Anterior cingulate cortex (tissue), 58 donors: ENCODE results near the gene ARHGAP20.
"Not testable (repeated sequence)": the region's sequence is repeated elsewhere in the genome, so short reads cannot be mapped to it uniquely, and the experiment has no call there.

ENCODE experiments used
- DNase-seq, 58 donors: peaks; one replicate each; lab custom pipeline; 2025; lab: John Stamatoyannopoulos, UW

The ARHGAP20 gene

DNA sequence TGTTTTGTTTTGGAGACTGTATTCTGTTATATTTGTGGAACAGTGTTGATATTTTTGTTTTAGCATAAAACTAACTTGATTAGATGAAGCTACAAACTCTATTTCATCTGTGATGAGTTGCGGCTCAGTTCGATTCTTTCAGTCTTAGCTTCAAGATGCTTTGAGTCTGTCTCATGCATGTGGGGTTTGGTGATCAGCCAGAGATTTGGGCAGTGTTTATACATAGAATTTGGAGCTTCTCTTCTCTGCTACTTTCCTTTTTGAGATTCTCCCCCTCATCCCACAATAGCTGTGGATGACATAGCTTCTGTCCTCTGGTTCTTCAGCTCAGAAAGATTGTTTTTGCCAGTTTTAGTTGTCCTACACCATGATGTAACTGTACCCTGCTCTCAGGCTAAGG, 90.4 kb downstream of the ARHGAP20 start:
- no peak for DNase-seq

DNA sequence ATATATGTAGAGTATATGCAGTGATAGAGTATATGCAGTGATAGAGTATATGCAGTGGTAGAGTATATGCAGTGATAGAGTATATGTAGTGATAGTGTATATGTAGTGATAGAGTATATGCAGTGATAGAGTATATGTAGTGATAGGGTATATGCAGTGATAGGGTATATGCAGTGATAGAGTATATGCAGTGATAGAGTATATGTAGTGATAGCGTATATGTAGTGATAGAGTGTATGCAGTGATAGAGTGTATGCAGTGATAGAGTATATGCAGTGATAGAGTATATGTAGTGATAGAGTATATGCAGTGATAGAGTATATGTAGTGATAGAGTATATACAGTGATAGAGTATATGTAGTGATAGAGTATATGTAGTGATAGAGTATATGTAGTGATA, 92.9 kb downstream of the ARHGAP20 start:
- DNase-seq: not testable (repeated sequence)

DNA sequence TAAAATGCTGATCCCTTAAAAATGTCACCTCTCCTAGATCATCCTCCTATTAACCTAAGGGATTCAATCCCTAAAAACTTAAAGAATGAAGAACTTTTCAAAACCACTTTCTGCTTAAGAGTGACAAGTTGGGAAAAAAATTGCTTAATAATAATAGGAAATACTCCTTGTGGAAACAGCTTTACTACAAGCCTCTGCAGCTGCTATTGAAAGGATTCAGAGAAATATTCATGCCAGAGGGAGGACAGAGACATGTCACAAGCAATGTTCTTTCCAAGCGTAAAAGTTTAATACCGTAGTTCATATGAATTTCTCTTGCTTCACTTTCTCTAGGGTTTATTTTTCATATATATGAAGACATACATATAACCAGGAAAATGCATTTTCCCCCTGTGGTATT, 98.2 kb downstream of the ARHGAP20 start:
- DNase-seq: no peak

DNA sequence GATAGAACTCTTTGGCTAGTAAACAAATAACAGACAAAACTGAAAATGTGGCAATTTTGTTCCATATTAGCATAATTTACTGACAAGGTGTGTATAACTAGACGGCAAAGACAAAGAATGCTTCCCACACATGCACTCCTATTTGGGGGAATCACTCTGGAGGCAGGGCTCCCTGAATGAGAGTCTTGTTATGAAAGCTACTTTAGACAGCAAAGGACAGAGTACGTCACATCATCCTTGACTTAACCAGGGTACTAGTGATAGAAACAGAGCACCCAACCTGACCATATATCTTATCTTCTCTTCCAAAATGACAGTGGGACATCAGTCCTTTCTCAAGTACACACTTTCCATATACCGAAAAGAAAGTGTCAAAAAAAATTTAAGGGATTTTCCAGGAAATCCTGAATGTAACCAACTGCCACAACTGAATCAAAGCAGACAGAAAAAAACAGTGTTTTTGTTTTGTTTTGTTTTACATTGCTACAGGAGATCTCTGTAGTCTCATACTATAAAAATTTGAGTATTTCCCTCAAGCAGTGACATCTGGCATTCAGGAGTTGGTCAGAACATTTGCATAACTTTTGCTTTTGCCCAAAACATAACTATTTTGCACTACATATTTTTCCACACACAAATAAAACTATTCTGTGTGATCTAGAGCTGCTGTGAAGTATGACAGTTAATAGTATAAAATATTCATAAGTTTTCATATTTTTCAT, 98.9 kb downstream of the ARHGAP20 start:
- no peak for DNase-seq

DNA sequence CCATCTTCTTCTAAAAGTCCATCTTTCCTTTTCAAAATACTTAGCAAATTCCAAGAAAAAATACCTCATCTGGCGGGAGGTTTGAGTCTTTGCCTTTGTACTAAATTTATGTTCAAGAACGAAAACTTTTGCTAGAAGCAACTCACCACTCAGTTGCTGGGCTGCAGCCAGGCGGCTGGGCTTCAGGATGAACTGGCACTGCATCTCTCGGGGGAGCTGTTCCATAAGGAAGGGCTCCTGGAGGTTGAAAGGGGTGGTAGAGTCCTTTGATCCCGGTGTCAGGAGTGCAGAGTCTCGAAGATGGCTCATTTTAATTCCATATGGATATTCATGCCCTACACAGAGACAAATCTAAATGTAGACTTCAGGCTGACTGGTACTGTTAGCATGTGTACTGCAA, 105.8 kb downstream of the ARHGAP20 start:
- no peak for DNase-seq

DNA sequence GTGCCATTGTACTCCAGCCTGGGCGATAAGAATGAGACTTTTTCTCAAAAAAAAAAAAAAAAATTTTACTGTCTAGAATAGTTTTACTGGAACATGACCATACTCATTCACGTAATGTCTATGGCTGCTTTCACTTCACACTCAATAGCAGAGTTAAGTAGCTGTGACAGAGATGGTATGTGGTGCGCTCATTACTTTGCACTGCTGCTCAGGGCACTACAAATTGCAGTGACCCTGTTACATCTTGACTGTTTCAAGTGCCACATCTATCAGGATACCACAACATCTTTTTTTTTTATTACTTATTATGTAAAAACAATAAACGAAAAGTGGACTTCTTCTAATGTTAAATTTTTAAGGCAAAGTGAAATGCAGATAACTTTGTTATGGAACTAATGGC, 110.3 kb downstream of the ARHGAP20 start:
- DNase-seq: no peak

DNA sequence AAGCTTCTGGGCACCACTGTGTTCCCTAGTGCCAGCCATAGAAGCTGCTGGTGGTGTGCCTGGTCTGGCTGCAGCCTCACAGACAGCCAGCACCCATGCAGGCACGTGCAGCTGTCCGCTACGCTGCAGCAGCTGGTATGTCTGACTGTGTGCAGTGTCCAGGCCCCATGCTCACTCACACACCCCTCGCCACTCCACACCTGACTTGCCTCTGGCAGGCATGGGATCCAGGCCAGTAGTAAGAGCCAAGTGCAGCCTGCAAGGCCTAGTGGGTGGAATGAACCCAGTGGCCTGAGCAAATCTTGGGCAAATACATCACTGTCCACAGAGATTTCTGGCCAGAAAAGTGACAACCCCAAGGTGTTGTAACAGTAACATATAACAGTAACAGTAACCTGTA, 111.9 kb downstream of the ARHGAP20 start:
- no peak for DNase-seq

DNA sequence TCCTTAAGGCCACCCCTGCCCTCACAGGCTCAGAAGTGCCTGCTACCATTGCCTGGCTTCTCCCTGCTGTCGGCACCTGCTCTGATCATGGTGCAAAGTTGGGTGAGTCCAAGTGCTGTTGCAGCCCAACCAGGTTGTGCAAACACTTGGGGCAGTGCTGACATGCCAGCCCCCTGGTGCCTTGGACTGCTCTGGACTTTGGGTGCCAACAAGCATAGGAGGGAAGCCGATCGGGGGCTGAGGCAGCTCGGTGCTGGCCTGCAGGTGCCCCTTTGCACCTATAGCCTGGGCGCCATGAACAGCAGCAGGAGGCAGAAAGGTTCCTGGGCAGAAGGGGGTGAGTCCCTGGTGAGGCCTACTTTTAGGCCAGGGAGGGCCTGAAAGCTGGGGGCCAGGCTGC, 113.0 kb downstream of the ARHGAP20 start:
- DNase-seq: no peak

DNA sequence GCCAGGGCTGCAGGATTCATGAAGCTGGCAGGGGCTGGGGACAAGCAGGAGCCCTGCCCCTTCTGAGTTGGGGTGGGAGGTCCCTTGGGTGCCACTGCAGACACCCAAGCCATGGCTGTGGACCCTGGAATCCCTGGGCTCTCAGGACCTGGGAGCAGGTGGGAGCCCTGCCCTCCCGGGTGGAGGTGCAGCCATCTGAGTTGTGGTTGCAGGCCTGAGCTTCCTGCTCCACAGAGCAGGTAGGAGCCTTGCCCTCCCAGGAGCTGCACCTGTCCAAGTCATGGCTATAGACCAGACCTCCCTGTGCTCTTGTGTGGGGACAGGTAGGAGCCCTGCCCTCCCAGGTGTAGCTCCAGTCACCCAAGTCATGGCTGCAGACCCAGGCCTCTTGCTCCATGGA, 113.5 kb downstream of the ARHGAP20 start:
- no peak for DNase-seq

DNA sequence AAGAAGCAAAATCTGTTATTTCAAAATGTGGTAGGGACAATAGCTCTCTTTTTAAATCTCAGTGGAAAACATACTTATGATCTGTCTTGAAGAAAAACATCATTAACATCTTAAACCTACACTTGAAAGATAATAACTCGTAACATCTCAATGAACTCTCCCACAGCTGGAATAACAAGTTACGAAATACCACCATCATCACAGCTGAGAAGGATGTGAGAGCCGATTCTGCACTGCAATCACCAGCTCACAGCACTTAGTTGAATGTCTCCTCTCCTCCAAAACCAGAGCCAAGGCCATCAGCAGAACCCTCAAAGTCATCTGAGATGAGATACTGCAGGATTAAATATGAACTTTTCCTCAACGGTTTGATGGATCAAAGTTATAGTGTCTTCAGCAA, 124.3 kb downstream of the ARHGAP20 start:
- no peak for DNase-seq

DNA sequence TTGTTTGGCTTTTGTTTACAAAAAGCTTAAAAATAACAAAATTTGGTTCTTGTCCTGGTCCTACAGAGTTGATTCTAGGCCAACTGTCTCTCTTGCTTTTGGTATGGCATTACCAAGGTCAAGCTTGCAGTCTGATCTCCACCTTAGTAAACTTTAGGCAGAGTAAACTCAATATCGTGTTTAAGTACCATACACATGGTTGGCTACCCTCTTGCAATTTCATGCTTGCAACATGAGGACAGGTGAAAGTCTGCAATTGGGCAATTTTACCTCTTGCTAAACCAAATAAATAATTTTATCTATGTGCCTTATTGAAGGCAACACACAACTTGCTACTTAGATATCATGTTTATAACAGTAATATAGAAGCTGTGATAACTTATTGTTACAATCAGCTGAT, 125.1 kb downstream of the ARHGAP20 start:
- no peak for DNase-seq

DNA sequence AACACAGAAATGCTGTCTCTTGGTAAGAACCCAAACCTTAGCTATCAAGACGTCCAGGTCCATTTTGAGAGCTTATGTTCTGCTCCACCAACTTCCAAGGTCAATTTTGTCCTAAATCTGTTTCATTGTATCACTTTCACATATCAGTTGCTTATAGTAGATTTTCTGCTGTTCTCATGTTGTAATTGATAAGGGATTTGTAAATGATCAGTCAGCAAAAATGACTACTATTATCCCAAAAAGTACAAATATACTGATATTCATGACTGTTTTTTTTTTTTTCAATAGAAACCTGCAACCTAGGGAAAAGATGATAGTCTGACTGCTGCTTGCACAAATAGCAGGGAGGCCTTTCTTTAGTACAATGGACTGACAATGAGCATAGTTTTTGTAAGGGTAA, 128.1 kb downstream of the ARHGAP20 start:
- DNase-seq: no peak

DNA sequence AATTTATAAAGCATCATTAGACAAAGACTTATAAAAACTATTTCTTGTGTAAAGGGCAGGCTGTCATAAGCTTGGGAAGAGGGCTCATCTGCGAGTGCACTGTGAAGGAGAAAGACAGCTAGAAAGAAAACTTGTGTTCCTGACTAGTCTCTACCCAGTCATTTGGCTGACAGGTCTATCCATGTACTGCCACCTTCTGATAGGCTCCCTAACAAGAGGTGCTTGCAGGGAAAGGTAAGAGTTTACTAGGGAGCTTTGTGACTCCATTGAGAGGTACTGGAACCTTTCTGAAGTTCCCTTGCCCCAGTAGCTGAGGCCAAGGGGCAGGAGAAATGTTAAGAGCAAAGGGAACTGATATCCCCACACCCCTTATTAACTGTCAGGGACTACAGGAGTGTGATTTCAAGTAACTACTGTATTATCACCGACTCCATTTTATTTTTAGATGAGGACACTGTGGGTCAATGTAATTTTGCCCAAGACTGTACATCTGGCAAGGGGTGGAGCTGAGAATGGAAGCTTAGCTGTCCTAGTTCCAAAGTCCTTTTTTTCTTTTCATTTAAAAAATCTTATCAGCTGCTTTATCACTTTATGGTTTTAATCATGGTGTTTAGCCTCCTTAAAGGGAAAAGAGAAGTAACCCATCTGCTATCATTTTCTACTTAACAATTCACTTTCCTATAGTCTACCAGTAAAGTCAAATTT, 129.4 kb downstream of the ARHGAP20 start:
- no peak for DNase-seq

DNA sequence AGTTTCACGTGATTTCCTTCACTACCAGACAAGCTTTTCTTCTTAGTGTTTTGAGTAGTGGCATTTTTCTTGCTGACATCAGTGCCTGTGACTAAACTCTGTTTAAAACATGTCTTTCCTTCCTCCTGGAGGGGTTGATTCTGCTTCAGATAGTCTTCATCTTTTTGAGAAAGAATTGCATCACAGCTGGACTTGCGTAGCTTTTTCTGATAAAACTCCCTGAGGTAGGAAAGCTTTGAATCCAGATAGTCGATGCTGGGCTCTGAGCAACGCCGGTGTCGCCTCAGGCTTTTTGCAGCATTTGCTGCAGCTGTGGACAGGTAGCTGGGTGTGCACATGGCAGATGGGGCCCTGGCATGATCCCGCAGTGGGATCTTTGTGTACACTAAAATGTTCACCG, 131.7 kb downstream of the ARHGAP20 start:
- DNase-seq: no peak

DNA sequence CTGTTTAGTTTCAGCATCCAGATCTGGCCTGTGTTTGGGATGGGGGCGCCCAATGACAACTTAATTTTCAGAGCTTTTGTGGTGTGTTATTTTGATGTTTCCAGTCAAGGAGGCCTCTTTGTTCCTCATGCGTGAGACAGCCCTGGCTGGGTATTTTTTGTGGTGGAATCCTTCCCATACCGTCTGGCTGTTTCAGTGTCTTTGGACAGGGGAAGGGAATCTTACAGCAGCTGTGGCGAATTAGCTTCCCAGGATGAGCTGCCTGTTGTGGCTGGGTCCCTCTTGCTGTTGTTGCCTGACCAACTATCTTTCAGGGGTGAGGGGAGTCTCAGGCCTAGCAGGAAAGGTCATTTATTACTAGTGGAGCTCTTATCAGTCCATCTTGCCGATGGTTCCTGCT, 138.8 kb downstream of the ARHGAP20 start:
- no peak for DNase-seq

DNA sequence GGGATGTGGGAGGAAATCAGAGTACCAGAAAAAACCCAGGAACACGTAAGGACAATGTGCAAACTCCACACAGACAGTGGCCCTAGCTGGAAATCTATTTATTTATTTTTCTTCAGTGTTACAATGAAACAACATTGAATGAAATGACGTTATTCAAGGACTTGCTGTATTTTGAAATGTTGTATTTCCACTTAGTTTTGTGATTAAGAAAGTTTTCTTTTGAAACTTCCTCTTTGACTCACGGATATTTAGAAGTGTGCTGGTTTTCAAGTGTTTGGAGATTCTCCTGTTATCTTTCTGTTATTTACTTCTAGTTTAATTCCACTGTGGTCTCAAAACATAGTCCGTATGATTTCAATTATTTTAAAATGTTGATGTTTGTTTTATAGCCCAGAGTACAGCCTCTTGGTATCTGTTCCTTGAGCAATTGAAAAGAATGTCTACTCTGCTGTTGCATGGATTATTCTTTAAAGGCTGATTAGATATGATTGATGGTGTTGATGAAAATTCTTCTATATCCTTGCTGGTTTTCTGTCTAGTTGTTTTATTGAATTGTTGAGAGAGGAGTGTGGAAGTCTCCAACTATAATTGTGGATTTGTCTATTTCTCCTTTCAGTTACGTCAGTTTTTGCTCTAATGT, 141.0 kb downstream of the ARHGAP20 start:
- no peak for DNase-seq

DNA sequence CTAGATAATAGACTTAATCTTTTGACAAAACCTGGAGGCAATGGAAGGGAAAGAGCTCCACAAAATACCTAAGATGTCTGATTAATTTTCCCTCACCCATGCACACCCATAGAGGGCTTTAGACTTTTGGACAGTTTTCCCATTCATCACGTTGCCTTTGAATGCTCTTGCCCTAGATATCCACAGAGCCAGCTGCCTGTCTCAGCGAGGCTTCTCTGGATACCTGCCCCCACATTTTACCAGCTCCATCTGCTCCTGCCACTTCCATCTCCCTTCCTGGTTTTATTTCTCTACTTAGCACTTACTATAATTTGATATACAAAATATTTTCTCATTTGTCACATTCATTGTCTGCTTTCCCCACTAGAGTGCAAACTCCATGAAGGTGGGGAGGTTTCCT, 145.7 kb downstream of the ARHGAP20 start:
- DNase-seq: peak in 15 of 58 donors; percentile 6 to 70 (median 16)

DNA sequence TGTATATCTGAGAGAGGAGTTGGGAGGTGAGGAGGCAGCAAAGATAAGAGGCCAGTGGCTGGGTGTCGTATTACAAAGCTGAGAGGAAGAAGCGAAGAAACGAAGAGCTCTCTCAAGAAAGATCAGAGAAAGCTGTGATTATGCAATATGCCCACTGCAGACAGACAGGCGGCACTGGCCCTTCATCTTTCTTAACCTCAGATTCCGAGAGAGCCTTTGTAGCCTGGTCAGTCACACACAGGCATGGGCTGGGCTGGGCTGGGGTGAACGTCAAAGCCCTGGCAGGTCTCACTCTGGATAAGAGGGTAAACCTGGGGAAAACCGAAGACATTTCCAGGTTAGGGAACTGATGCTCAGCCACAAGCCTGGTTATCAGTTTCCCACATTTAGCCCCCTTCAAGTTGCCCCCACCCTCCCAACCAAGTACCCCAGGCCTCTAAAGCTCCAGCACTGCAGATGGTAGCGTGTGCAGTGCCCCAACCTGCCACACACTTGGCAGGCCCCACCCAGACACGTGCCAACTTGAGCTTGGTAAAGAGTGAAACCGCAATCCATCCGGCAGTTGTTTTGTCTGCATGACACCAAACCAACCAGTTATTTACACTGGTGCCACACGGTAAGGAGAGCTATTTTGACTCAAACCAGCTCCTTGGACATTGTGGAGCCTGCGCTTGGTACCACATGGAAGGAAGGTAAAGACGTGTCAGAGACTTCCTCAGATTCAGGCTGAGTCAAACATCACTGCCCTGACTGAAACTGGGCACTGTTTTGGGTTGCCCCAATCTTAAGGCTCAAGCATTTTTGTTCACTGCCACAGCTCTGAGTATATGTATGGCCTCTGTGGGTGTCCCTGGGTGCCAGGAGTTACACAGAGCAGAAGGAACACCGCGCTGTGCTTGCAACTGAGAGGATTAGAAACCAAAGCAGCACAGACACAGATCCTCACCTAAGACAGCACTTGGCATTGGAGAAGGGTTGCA, 146.6 kb downstream of the ARHGAP20 start:
- DNase-seq: peak in 1 of 58 donors; percentile 5

DNA sequence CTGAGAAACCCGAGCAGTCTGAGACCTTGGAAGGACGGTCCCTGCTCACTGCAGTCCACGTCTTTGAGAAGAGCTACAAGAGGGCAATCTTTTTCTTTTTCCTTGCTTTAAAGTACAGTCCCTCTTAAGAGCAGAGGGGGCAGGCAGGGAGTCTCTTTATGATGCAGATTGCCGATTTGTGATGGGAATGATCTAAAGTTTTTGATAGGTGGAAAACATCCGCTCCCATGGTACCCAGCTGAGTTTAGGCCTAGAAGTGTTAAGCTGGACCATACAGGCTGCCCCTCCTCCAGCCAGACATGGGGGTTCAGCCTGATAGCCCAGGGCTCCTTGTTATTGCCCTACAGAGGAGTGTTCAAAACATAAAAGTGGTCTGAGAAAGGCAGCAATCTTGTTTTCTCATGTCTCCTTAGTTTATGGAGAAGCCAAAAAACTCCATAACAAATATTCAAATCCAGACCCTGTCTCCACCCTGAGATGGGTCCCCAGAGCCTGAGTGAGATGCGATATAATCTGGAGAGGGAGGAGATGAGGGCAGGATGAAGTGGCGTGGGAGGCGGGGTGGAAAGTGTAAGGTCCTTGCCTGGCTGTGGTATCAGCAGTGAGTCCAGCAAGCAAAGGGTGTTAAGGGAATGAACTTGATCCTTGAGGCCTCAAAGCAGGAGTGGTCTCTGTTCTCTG, 147.4 kb downstream of the ARHGAP20 start:
- no peak for DNase-seq

DNA sequence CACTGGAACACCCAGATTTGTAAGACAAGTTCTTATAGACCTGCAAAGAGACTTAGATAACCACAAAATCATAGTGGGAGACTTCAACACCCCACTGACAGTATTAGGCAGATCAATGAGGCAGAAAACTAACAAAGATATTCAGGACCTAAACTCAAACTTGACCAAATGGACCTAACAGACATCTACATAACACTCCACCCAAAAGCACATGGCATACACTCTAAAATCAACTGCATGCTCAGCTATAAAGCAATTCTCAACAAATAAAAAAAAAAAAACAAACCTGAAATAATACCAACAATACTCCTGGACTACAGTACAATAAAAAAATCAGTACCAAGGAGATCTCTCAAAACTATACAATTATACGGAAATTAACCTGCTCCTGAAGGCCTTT, 167.5 kb downstream of the ARHGAP20 start:
- DNase-seq: no peak
